ENCODE data around the gene PHF19. TPM values are rescaled to one million over a fixed set of nuclear protein-coding genes. Genes with fewer than 3 reads are reported as not detected.

The PHF19 gene
- total RNA-seq, 2 experiments from 2014 or later = 60.3 to 63.0 TPM

- H3K4me1 ChIP-seq (ENCODE audit: insufficient read depth, low read length) = peaks cover 55% of the 10 kb centered on the region
- H3K36me3 Mint-ChIP-seq (ENCODE audit: low read depth) = peaks cover 95% of the 10 kb centered on the region
Measured at GRCh38 chr9:120846251-120846889, 30.6 kb downstream of the PHF19 start.

GRCh38 chr9:120845255-120845654, 31.7 kb downstream of the PHF19 start:
- ChIA-PET POLR2A (interaction anchor here (1.0 to 5.4 kb wide), 8 partner anchors 13 to 91 kb away, joined by 3 to 54 read pairs (median 6); partner anchors contain the start of gene FBXW2), CTCF (interaction anchor here (1.1 to 3.8 kb wide), 3 partner anchors 24 to 92 kb away, joined by 3 to 15 read pairs (median 5); no protein-coding TSS in a partner anchor)
- Histone ChIP-seq H3K27ac (ENCODE audit: low read depth in 1 of 2, low read length in 2 of 2) (peak overlapping the region; percentile 74 to 83), H3K9me3 (ENCODE audit: control insufficient read depth in 1 of 2, insufficient read depth in 1 of 2, low read length in 2 of 2) (peaks cover 0 to 14% of the 10 kb centered on the region in 2 experiments), H3K36me3 (ENCODE audit: insufficient read depth, low read length) (peaks cover 8% of the 10 kb centered on the region), H3K4me1 (ENCODE audit: insufficient read depth, low read length) (peaks cover 59% of the 10 kb centered on the region), H3K27me3 (ENCODE audit: control insufficient read depth in 1 of 2, insufficient read depth in 2 of 2, low read length in 2 of 2) (no peaks in the 10 kb centered on the region), H3K4me3 (ENCODE audit: low read length) (no peak overlapping the region)
- Mint-ChIP-seq H3K36me3 (ENCODE audit: low read depth) (peaks cover 86% of the 10 kb centered on the region), H3K27ac (peak overlapping the region; percentile 99), H3K4me3 (peak overlapping the region; percentile 96), H3K9me3 (no peaks in the 10 kb centered on the region), H3K4me1 (ENCODE audit: low read depth) (peaks cover 76% of the 10 kb centered on the region), H3K27me3 (no peaks in the 10 kb centered on the region)
- peak in 2 of 14 experiments; percentile 21 to 54 for DNase-seq
- ATAC-seq (ENCODE audit: poor library complexity) = no peak
- intact Hi-C loops (cut with DNase I, micrococcal nuclease) = loop anchor here in 1 of 2 experiments (10.0 kb wide), 1 partner anchor 130 kb away; the partner anchor contains the start of gene MEGF9
- no peak for TF ChIP-seq CTCF (IDR thresholded peaks at IDR 0.05)

More at GRCh38 chr9:120846251-120846889, 30.6 kb downstream of the PHF19 start:
- H3K4me3 Mint-ChIP-seq = peak overlapping the region; percentile 96
- intact Hi-C loops (cut with DNase I, micrococcal nuclease) = loop anchor here (1.0 to 10.0 kb wide), 6 partner anchors 22 to 228 kb away; partner anchors contain the start of genes CNTRL (in 1 of the 2) and MEGF9 (in 1 of the 2)
- peaks cover 86% of the 10 kb centered on the region for H3K4me1 Mint-ChIP-seq (ENCODE audit: low read depth)
- DNase-seq (peak in 6 of 14 experiments; percentile 29 to 85 (median 64)), ATAC-seq (ENCODE audit: poor library complexity) (peak; percentile 50)
- no peaks in the 10 kb centered on the region for H3K27me3 Mint-ChIP-seq
- H3K27me3 ChIP-seq (ENCODE audit: control insufficient read depth in 1 of 2, insufficient read depth in 2 of 2, low read length in 2 of 2) = no peaks in the 10 kb centered on the region
- no peaks in the 10 kb centered on the region for H3K9me3 Mint-ChIP-seq
- ChIA-PET CTCF (interaction anchor here (0.6 to 3.8 kb wide), 6 partner anchors 21 to 296 kb away, joined by 3 to 15 read pairs (median 4); no protein-coding TSS in a partner anchor), POLR2A (interaction anchor here (0.7 to 5.4 kb wide), 32 partner anchors 9 to 356 kb away, joined by 3 to 54 read pairs (median 5); partner anchors contain the start of genes FBXW2, PHF19, RAB14 and TRAF1)
- peaks cover 0 to 10% of the 10 kb centered on the region in 2 experiments for H3K9me3 ChIP-seq (ENCODE audit: control insufficient read depth in 1 of 2, insufficient read depth in 1 of 2, low read length in 2 of 2)
- no peak for TF ChIP-seq CTCF (IDR thresholded peaks at IDR 0.05)
- peak overlapping the region; percentile 99 for H3K27ac Mint-ChIP-seq
- peaks cover 4% of the 10 kb centered on the region for H3K36me3 ChIP-seq (ENCODE audit: insufficient read depth, low read length)
- peak overlapping the region; percentile 74 to 83 for H3K27ac ChIP-seq (ENCODE audit: low read depth in 1 of 2, low read length in 2 of 2)
- H3K4me3 ChIP-seq (ENCODE audit: low read length) = peak overlapping the region; percentile 3

- Histone ChIP-seq H3K27me3 (ENCODE audit: control insufficient read depth in 1 of 2, insufficient read depth in 2 of 2, low read length in 2 of 2) (no peaks in the 10 kb centered on the region), H3K4me1 (ENCODE audit: insufficient read depth, low read length) (peaks cover 63% of the 10 kb centered on the region), H3K36me3 (ENCODE audit: insufficient read depth, low read length) (peaks cover 21% of the 10 kb centered on the region), H3K9me3 (ENCODE audit: control insufficient read depth in 1 of 2, insufficient read depth in 1 of 2, low read length in 2 of 2) (peaks cover 0 to 14% of the 10 kb centered on the region in 2 experiments), H3K4me3 (ENCODE audit: low read length) (peak within 1 kb of the TSS; percentile 93), H3K27ac (ENCODE audit: low read depth in 1 of 2, low read length in 2 of 2) (peak within 1 kb of the TSS; percentile 93 to 98)
- peaks cover 82% of the 10 kb centered on the region for H3K36me3 Mint-ChIP-seq (ENCODE audit: low read depth)
- POLR2A ChIA-PET = interaction anchor here (0.6 to 5.4 kb wide), 28 partner anchors 9 to 131 kb away, joined by 3 to 54 read pairs (median 4); partner anchors contain the start of genes FBXW2 and TRAF1
- H3K4me1 Mint-ChIP-seq (ENCODE audit: low read depth) = peaks cover 79% of the 10 kb centered on the region
- ATAC-seq (ENCODE audit: poor library complexity) (peak; percentile 86), DNase-seq (peak; percentile 89 to 99 (median 92))
- H3K4me3 Mint-ChIP-seq = peak within 1 kb of the TSS; percentile 96
- TF ChIP-seq CTCF (IDR thresholded peaks at IDR 0.05) = no peak
- intact Hi-C loops (cut with DNase I, micrococcal nuclease) = loop anchor here (2.0 to 10.0 kb wide), 7 partner anchors 24 to 359 kb away; partner anchors contain the start of genes FBXW2 (in 1 of the 2), MEGF9 (in 1 of the 2) and RAB14 (in 1 of the 2)
- peak within 1 kb of the TSS; percentile 99 for H3K27ac Mint-ChIP-seq
- H3K27me3 Mint-ChIP-seq = no peaks in the 10 kb centered on the region
- H3K9me3 Mint-ChIP-seq = no peaks in the 10 kb centered on the region
- CTCF ChIA-PET = interaction anchor here (1.0 to 1.4 kb wide), 3 partner anchors 27 to 83 kb away, joined by 3 to 4 read pairs (median 3); partner anchors contain the start of gene FBXW2
Measured at GRCh38 chr9:120842685-120843485, 34.1 kb downstream of the PHF19 start, which contains the start of gene PSMD5. Gene PSMD5 (minus strand): TSS chr9:120842922. CDS start chr9:120842909, 13 bp downstream.

Data from CD4-positive, alpha-beta T cell (primary cell).